PFSK-1 (cell line): ENCODE measurements around the gene SLC8A1.

Experiments used
- POLR2AphosphoS5 ChIP-seq: IDR thresholded peaks from 2 replicates; pipeline ENCODE4 v1.6.1; 2012; ENCODE audit warnings: low read depth, mild to moderate bottlenecking, control low read depth, low read length, moderate library complexity
- SIN3A ChIP-seq: IDR thresholded peaks from 2 replicates; pipeline ENCODE4 v1.6.1; 2012; ENCODE audit warnings: mild to moderate bottlenecking, low read length, moderate library complexity, borderline replicate concordance; ENCODE audit not compliant: insufficient read depth
- TAF1 ChIP-seq: IDR thresholded peaks from 2 replicates; pipeline ENCODE4 v1.6.1; 2012; ENCODE audit warnings: low read length, control low read depth, borderline replicate concordance; ENCODE audit not compliant: insufficient read depth
- TF ChIP-seq, protein P1 (sequence below), 2 experiments: IDR thresholded peaks; 2 replicates each; pipeline versions ENCODE4 v1.6.1 to v1.8.0; 2011 to 2012; ENCODE audit warnings: low read depth in 2 of 2, low read length in 2 of 2, control low read depth in 1 of 2, inconsistent platforms in 1 of 2, mild to moderate bottlenecking in 1 of 2, moderate library complexity in 1 of 2; ENCODE audit not compliant: insufficient read depth in 1 of 2

DNA sequence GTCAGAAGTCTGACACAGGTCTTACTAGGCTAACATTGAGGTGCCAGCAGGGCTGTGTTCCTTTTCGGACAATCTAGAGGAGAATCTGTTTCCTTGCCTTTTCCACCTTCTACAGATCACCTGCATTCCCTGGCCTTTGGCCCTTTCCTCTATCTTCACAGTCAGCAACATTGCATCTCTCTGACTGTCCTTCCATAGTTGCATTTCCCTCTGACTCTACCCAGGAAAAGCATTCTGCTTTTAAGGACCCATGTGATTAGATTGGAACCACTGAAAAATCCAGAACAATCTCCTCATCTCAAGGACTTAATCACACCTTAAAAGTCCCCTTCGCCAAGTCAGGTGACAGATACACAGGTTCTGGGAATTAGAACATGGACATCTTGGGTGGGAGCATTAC is 181.5 kb downstream of the SLC8A1 start:
- TF ChIP-seq, protein P1, sequence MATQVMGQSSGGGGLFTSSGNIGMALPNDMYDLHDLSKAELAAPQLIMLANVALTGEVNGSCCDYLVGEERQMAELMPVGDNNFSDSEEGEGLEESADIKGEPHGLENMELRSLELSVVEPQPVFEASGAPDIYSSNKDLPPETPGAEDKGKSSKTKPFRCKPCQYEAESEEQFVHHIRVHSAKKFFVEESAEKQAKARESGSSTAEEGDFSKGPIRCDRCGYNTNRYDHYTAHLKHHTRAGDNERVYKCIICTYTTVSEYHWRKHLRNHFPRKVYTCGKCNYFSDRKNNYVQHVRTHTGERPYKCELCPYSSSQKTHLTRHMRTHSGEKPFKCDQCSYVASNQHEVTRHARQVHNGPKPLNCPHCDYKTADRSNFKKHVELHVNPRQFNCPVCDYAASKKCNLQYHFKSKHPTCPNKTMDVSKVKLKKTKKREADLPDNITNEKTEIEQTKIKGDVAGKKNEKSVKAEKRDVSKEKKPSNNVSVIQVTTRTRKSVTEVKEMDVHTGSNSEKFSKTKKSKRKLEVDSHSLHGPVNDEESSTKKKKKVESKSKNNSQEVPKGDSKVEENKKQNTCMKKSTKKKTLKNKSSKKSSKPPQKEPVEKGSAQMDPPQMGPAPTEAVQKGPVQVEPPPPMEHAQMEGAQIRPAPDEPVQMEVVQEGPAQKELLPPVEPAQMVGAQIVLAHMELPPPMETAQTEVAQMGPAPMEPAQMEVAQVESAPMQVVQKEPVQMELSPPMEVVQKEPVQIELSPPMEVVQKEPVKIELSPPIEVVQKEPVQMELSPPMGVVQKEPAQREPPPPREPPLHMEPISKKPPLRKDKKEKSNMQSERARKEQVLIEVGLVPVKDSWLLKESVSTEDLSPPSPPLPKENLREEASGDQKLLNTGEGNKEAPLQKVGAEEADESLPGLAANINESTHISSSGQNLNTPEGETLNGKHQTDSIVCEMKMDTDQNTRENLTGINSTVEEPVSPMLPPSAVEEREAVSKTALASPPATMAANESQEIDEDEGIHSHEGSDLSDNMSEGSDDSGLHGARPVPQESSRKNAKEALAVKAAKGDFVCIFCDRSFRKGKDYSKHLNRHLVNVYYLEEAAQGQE (IDR thresholded peaks at IDR 0.05; ENCODE audit: insufficient read depth in 1 of 2, low read depth in 2 of 2, low read length in 2 of 2): no peak
- no peak for TF ChIP-seq POLR2AphosphoS5
- no peak for TF ChIP-seq TAF1
- TF ChIP-seq SIN3A: no peak
